DOHH2 (cell line): Measurements from ENCODE around the gene GJC2.

Experiments
- H3F3A ChIP-seq: fragments of 200-600 bp; sonication (generic), shearing (Covaris generic); 2 replicates; pipeline ENCODE4 v1.6.0; 2016; ENCODE audit warnings: antibody characterized with exemption, mild to moderate bottlenecking; ENCODE audit not compliant: control insufficient read depth, insufficient read depth
- H3K27ac ChIP-seq: fragments of 200-600 bp; sonication (generic); 2 replicates; pipeline ENCODE4 v1.5.1; 2014; ENCODE audit warnings: low read depth, mild to moderate bottlenecking, low read length, moderate library complexity
- H3K27me3 ChIP-seq: fragments of 200-600 bp; sonication (generic); 2 replicates; pipeline ENCODE4 v1.6.1; 2014; ENCODE audit warnings: mild to moderate bottlenecking, low read length, mixed read lengths; ENCODE audit not compliant: control insufficient read depth
- H3K36me3 ChIP-seq: fragments of 200-600 bp; sonication (generic); 2 replicates; pipeline ENCODE4 v1.6.1; 2014; ENCODE audit warnings: mild to moderate bottlenecking, low read length, moderate library complexity, mixed read lengths; ENCODE audit not compliant: control insufficient read depth
- H3K4me1 ChIP-seq: fragments of 200-600 bp; sonication (generic); 2 replicates; pipeline ENCODE4 v1.6.1; 2014; ENCODE audit warnings: mild to moderate bottlenecking, low read length, mixed read lengths; ENCODE audit not compliant: control insufficient read depth
- H3K4me2 ChIP-seq: fragments of 200-600 bp; sonication (generic); 2 replicates; pipeline ENCODE4 v1.6.0; 2014; ENCODE audit warnings: mild to moderate bottlenecking, low read length, moderate library complexity
- H3K4me3 ChIP-seq: fragments of 200-600 bp; sonication (generic); 2 replicates; pipeline ENCODE4 v1.5.1; 2014; ENCODE audit warnings: mild to moderate bottlenecking, low read length, mixed read lengths
- H3K79me2 ChIP-seq: fragments of 200-600 bp; sonication (generic); 2 replicates; pipeline ENCODE4 v1.6.1; 2014; ENCODE audit warnings: mild to moderate bottlenecking, low read length, mixed read lengths; ENCODE audit not compliant: control insufficient read depth
- H3K9me2 ChIP-seq: fragments of 200-600 bp; sonication (generic); replicated peaks from 2 replicates; pipeline ENCODE4 v1.6.1; 2014; ENCODE audit warnings: mild to moderate bottlenecking, low read length, mixed read lengths; ENCODE audit not compliant: control insufficient read depth
- H3K9me3 ChIP-seq: fragments of 200-600 bp; sonication (generic); 2 replicates; pipeline ENCODE4 v1.6.1; 2014; ENCODE audit warnings: antibody characterized with exemption, low read length, mixed read lengths; ENCODE audit not compliant: control insufficient read depth, insufficient read depth
- H4K20me1 ChIP-seq: fragments of 200-600 bp; sonication (generic); 2 replicates; pipeline ENCODE4 v1.6.0; 2014; ENCODE audit warnings: low read depth, mild to moderate bottlenecking, antibody characterized with exemption, low read length, moderate library complexity; ENCODE audit not compliant: control insufficient read depth, insufficient read depth
- CTCF ChIP-seq: fragments of 200-600 bp; sonication (generic); IDR thresholded peaks from one replicate; pipeline ENCODE4 v1.5.1; 2014; ENCODE audit warnings: antibody characterized with exemption, mild to moderate bottlenecking, low read depth, low read length; ENCODE audit not compliant: poor library complexity, severe bottlenecking
- EZH2phosphoT487 ChIP-seq: fragments of 200-600 bp; sonication (generic); IDR thresholded peaks from 2 replicates; pipeline ENCODE4 v1.6.1; 2017; ENCODE audit warnings: borderline replicate concordance, mild to moderate bottlenecking, antibody characterized with exemption, low read length, moderate library complexity, mixed read lengths

Gene GJC2

DNA sequence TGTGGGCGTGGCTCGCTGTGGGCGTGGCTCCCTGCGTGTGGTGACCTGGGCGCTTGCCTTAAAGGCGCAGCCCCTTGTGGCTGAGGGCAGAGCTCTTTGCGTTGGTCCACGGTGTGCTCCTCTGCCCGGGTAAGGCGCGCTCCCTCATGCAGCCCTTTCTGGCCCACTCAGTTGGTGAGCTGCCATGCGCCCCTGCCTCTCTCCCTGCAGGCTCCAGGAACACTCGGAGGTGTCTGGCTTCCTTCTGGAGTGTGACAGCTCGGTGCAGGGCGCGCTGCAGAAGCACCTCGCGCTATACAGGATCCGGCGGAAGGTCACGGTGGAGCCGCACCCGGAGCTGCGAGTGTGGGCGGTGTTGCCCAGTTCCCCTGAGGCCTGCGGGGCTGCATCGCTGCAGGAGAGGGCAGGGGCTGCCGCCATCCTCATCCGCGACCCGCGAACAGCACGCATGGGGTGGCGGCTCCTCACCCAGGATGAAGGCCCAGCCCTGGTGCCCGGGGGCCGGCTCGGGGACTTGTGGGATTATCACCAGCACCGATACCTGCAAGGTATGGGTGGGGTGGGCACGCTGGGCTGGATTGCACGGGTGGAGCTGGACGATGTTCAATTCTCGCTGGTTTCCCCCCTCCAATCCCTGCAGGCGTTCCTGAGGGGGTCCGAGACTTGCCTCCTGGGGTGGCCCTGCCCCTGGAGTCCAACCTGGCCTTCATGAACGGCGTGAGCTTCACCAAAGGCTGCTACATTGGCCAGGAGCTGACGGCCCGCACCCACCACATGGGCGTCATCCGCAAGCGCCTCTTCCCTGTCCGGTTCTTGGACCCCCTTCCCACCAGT is 25.0 kb downstream of the GJC2 start:
- no peak overlapping the region for H3K4me3 ChIP-seq
- H3K9me2 ChIP-seq, result no peaks in the 10 kb centered on the region
- peaks cover 22% of the 10 kb centered on the region for H3K79me2 ChIP-seq
- no peaks in the 10 kb centered on the region for H3F3A ChIP-seq
- H3K36me3 ChIP-seq, result peaks cover 9% of the 10 kb centered on the region; the same call in 1 of the 2 replicates
- H3K4me2 ChIP-seq, result no peak overlapping the region
- TF ChIP-seq CTCF (no peak), EZH2phosphoT487 (no peak)
- peaks cover 3% of the 10 kb centered on the region; the same call in 1 of the 2 replicates for H3K4me1 ChIP-seq
- no peaks in the 10 kb centered on the region for H4K20me1 ChIP-seq
- H3K27ac ChIP-seq, result no peak overlapping the region
- no peaks in the 10 kb centered on the region for H3K27me3 ChIP-seq
- peaks cover 5% of the 10 kb centered on the region; the same call in 1 of the 2 replicates for H3K9me3 ChIP-seq

DNA sequence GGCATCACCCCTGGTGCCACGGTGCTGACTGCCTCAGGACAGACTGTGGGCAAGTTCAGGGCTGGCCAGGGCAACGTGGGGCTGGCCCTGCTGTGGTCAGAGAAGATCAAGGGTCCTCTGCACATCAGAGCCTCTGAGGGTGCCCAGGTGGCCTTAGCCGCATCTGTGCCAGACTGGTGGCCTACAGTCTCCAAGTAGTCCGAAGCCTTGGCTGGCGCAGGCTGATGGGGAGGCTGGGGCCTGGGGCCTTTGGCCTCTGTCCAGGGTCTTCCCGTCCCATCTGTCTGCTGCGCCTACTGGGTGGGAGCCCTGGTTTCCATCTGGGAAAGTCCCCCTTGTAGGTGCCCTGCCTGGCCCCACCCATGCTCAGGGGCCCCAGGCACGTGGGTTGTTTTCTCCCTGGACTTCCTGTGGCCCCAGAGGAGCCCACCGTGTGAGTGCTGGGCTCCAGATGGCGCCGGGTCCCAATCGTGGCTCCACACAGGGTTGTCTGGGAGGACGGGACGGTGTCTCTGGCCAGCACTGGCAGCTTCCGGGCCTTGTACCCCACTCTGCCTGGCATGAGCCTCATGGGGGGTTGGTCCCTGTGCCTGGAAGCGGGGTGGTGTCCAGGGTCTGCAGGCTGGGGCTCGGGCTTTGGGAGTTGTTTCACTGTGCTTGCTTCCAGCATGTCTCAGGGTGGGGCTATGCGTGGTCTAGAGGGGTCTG is 25.7 kb downstream of the GJC2 start:
- no peak overlapping the region for H3K4me3 ChIP-seq
- no peaks in the 10 kb centered on the region for H3K9me2 ChIP-seq
- H3K36me3 ChIP-seq, result peaks cover 9% of the 10 kb centered on the region; the same call in 1 of the 2 replicates
- no peak for TF ChIP-seq EZH2phosphoT487
- TF ChIP-seq CTCF, result no peak
- H4K20me1 ChIP-seq, result no peaks in the 10 kb centered on the region
- no peaks in the 10 kb centered on the region for H3K27me3 ChIP-seq
- peaks cover 3% of the 10 kb centered on the region; the same call in 1 of the 2 replicates for H3K4me1 ChIP-seq
- H3K27ac ChIP-seq, result no peak overlapping the region
- H3F3A ChIP-seq, result no peaks in the 10 kb centered on the region
- peaks cover 22% of the 10 kb centered on the region for H3K79me2 ChIP-seq
- peaks cover 5% of the 10 kb centered on the region; the same call in 1 of the 2 replicates for H3K9me3 ChIP-seq
- no peak overlapping the region for H3K4me2 ChIP-seq

GRCh38 chr1:228176024-228176395 is 26.3 kb downstream of the GJC2 start:
- Histone ChIP-seq H3K9me2 (no peaks in the 10 kb centered on the region), H3K27ac (no peak overlapping the region), H3K27me3 (no peaks in the 10 kb centered on the region), H3K4me3 (no peak overlapping the region), H3K9me3 (peaks cover 5% of the 10 kb centered on the region; the same call in 1 of the 2 replicates), H3K79me2 (peaks cover 22% of the 10 kb centered on the region), H4K20me1 (no peaks in the 10 kb centered on the region), H3F3A (no peaks in the 10 kb centered on the region), H3K36me3 (peaks cover 9% of the 10 kb centered on the region; the same call in 1 of the 2 replicates), H3K4me1 (peaks cover 3% of the 10 kb centered on the region; the same call in 1 of the 2 replicates), H3K4me2 (no peak overlapping the region)
- TF ChIP-seq CTCF (no peak), EZH2phosphoT487 (no peak)
